Right lobe of liver (tissue), 6 donors: ENCODE measurements around the gene IBA57. TPM values are rescaled to one million over a fixed set of nuclear protein-coding genes. Genes with fewer than 3 reads are reported as not detected.
A peak's percentile ranks its signal among the peaks of the same experiment; 100 is the strongest.

Experiments used
- ATAC-seq, 4 donors: fragments of 200-7000 bp; cut with Tn5 transposase; one replicate each; pipeline ENCODE4 v1.9.1; 2020; ENCODE audit warnings: mild to moderate bottlenecking in 4 of 4, moderate library complexity in 4 of 4
- DNase-seq, 3 donors: peaks; one replicate each; pipeline ENCODE4 v3.0.0-alpha.2; 2020
- H3K27ac ChIP-seq, 3 donors: fragments of 200-600 bp; one replicate each; pipeline ENCODE4 v1.8.0; 2022
- H3K27me3 ChIP-seq, 2 donors: fragments of 200-600 bp; one replicate each; pipeline ENCODE4 v1.8.0; 2022
- H3K36me3 ChIP-seq, 4 donors: fragments of 200-600 bp; sonication (generic) in 1 of 4; one replicate each; pipeline versions ENCODE4 v1.5.1 to v1.8.0; 2017 to 2022; ENCODE audit warnings: control low read depth in 1 of 4
- H3K4me1 ChIP-seq, 4 donors: fragments of 200-600 bp; sonication (generic) in 1 of 4; one replicate each; pipeline versions ENCODE4 v1.5.1 to v1.8.0; 2017 to 2022; ENCODE audit warnings: control low read depth in 1 of 4
- H3K4me3 ChIP-seq, 3 donors: fragments of 200-600 bp; one replicate each; pipeline ENCODE4 v1.8.0; 2022
- H3K9me3 ChIP-seq, 4 donors: fragments of 200-600 bp; sonication (generic) in 1 of 4; one replicate each; pipeline versions ENCODE4 v1.5.1 to v1.8.0; 2017 to 2022; ENCODE audit warnings: control low read depth in 1 of 4
- CTCF ChIP-seq, 4 donors: fragments of 200-600 bp in 3 of 4; fragments of 450-650 bp in 1 of 4; IDR thresholded peaks; one replicate each; pipeline versions ENCODE4 v1.5.1 to v1.8.0; 2016 to 2022; ENCODE audit warnings: antibody characterized with exemption in 4 of 4, mild to moderate bottlenecking in 2 of 4
- POLR2A ChIP-seq: fragments of 450-650 bp; IDR thresholded peaks from one replicate; pipeline ENCODE4 v1.6.1; 2017; ENCODE audit warnings: antibody characterized with exemption, mild to moderate bottlenecking
- WGBS: methylation state at CpG from one replicate; pipeline ENCODE4 v1.1.6; 2018; ENCODE audit warnings: low coverage, low lambda C conversion rate; ENCODE audit not compliant: insufficient coverage; ENCODE audit errors: missing lambda C conversion rate; 5-methylcytosine and 5-hydroxymethylcytosine counted together
- intact Hi-C, 2 donors: fragments of 100-400 bp; cut with DNase I; formaldehyde crosslinking; loops; one replicate each; pipeline versions ENCODE4 v1.11.2 to v1.14.1; 2022
- total RNA-seq, 6 experiments: library from RNA; depleted of rRNA in 2 of 6; stranded (reverse); fragments of >200 nt in 2 of 6; fragmentation: NEBNext Ultra II Directional in 3 of 6; extraction: Animal tissue kit (Norgen Biotek cat#: 25700) in 3 of 6; gene quantifications; one replicate each; pipeline versions ENCODE4 v1.1.0 to v1.2.4, GENCODE V29; 2016 to 2023
- donor health status: DM: no; HTN: yes; CAD: no.
- donor health status: DM: no; HTN: no; CAD: no.
- donor health status: DM: no; HTN: no; CAD: no.
- donor health status: DM: no; HTN: yes; CAD: no.
- donor health status: DM: no; HTN: yes; CAD: no.

Gene IBA57
- total RNA-seq, 6 experiments from 2014 or later, result 5.1 to 8.0 (median 6.1) TPM

DNA sequence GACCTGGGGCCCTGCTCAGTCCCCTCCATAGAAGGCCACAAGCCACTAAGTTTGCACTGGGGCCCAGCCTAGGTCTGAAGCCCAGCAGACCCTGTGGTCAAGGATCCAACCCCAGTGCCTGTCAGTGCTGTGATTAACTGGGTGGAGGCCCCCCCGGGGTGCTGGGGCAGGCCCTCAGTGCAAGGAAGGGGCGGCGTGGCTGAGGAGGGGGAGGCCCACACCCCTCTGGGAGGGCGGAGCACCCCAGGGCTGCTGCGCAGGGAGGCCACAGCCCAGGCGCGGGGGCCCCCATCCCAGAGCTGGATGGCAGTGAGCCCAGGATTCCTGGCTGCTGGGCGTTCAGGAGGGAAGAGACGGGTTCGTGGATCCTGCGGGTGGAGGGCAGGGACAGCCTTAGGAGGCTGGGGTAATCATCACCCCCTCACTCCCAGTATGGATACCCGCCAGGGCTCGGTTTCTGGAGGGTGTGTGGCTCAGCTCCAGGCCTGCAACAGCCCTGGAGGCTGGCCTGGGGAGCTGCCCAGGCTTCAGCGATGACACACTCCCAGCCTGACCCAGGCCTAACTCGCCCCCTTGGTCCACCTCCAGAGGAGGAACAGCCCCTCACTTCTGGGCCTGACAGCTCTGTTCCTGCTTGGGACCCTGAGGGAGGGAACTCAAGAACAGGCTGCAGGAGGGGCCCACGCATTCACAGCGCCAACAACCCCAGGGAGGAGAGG, 15.0 kb upstream of the IBA57 start:
- TF ChIP-seq POLR2A (no peak), CTCF (IDR thresholded peaks at IDR 0.05) (no peak)
- no CpG with 5 or more reads among the region's 17 CpGs for WGBS

GRCh38 chr1:228151180-228151925, 14.3 kb upstream of the IBA57 start:
- DNase-seq (no peak), ATAC-seq (no peak)
- H3K9me3 ChIP-seq, result no peaks in the 10 kb centered on the region
- no peaks in the 10 kb centered on the region for H3K4me1 ChIP-seq
- intact Hi-C loops, result no loop called here
- TF ChIP-seq CTCF (IDR thresholded peaks at IDR 0.05) (no peak), POLR2A (no peak)
- 75% methylated on average over 4 of the region's 12 CpGs for WGBS
- H3K36me3 ChIP-seq, result peaks cover 0 to 9% (median under 1%) of the 10 kb centered on the region in 4 donors
- H3K27me3 ChIP-seq, result no peaks in the 10 kb centered on the region
- H3K27ac ChIP-seq, result no peak overlapping the region
- no peak overlapping the region for H3K4me3 ChIP-seq

More for the DNA sequence above, 15.0 kb upstream of the IBA57 start:
- intact Hi-C loops, result no loop called here
- peak overlapping the region in 2 of 3 donors; percentile 21 to 38 for H3K27ac ChIP-seq
- H3K4me3 ChIP-seq, result no peak overlapping the region
- ATAC-seq (peak; percentile 4 to 20 (median 10)), DNase-seq (peak in 2 of 3 donors; percentile 22 to 51)
- H3K9me3 ChIP-seq, result no peaks in the 10 kb centered on the region
- no peaks in the 10 kb centered on the region for H3K4me1 ChIP-seq
- H3K27me3 ChIP-seq, result no peaks in the 10 kb centered on the region
- H3K36me3 ChIP-seq, result peaks cover 0 to 9% (median 4%) of the 10 kb centered on the region in 4 donors

GRCh38 chr1:228152097-228152917, 13.3 kb upstream of the IBA57 start:
- intact Hi-C loops, result no loop called here
- Histone ChIP-seq H3K27ac (no peak overlapping the region), H3K9me3 (no peaks in the 10 kb centered on the region), H3K4me1 (no peaks in the 10 kb centered on the region), H3K4me3 (no peak overlapping the region), H3K27me3 (no peaks in the 10 kb centered on the region), H3K36me3 (peaks cover 0 to 9% (median under 1%) of the 10 kb centered on the region in 4 donors)
- peak in 1 of 3 donors; percentile 50 for DNase-seq
- no peak for ATAC-seq
- WGBS, result 94% methylated on average over 6 of the region's 19 CpGs
- no peak for TF ChIP-seq POLR2A
- no peak for TF ChIP-seq CTCF (IDR thresholded peaks at IDR 0.05)

DNA sequence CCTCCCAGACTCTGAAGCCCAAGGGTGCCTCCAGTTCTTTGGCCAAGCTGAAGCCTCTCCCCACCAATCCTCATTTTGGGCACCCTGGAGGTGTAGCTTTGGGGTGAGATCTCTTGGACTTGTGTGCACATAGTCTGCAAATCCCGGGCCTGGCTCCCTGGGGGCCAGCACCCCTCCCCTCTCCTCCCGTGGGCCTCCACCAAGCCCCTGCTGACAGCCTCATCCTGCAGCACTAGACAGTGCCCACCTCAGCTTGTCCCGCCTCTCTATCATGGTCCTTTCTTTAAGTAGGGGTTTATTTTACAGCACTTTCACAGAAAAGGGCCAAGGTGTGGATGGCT, 12.7 kb upstream of the IBA57 start:
- Histone ChIP-seq H3K9me3 (no peaks in the 10 kb centered on the region), H3K4me1 (no peaks in the 10 kb centered on the region), H3K36me3 (peaks cover 0 to 6% (median under 1%) of the 10 kb centered on the region in 4 donors), H3K27ac (no peak overlapping the region), H3K4me3 (no peak overlapping the region), H3K27me3 (no peaks in the 10 kb centered on the region)
- ATAC-seq (no peak), DNase-seq (peak in 1 of 3 donors; percentile 33)
- WGBS, result 66% methylated on average over 3 of the region's 3 CpGs
- TF ChIP-seq POLR2A (no peak), CTCF (IDR thresholded peaks at IDR 0.05) (no peak)
- intact Hi-C loops, result no loop called here
